Measurements from ENCODE around the gene SAV1.

SAV1 gene

DNA sequence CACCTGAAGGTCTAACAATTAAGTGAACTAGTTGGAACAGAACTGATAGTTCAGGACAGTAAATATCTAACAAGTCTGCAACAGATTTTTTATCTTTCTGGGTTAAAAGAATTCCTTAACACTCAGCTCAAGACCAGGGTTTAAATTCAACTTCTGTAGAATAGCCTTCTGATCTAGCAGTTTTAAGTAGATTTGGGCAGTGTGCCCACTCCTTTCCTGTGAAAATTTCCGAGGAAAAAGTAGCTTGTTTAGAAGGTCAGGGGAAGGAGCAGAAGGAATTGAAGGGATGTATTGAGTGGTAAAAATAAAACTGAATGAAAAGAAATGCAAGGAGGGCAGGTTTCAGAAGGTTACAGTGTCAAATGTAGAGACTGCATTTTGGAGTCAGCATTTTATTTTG, 62.3 kb downstream of the SAV1 start:
- no peak for DNase-seq

DNA sequence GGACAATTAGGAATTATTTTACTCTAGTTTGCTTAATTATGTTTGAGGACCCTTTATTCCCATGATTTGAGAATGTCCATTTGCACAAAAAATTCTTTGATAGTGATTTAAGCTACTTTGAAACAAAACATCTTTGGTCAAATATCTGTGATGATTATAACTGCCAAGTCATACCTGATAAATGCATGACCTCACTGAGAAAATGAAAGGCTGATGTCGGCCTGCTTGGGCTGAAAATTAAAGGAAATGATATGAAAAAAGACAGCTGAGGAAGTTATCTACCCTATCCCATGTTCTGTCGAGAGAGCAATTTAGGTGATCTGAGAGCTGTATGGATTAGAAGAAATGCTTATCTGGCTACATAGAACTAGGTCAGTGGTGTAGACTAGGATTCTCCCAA, 64.5 kb downstream of the SAV1 start:
- peak; percentile 12 for DNase-seq

- no peak for DNase-seq
Observed at GRCh38 chr14:50602035-50602434, 66.1 kb downstream of the SAV1 start.

- DNase-seq, result no peak
Observed at GRCh38 chr14:50601394-50601793, 66.7 kb downstream of the SAV1 start.

- no peak for DNase-seq
Observed at GRCh38 chr14:50600849-50601248, 67.3 kb downstream of the SAV1 start.

DNA sequence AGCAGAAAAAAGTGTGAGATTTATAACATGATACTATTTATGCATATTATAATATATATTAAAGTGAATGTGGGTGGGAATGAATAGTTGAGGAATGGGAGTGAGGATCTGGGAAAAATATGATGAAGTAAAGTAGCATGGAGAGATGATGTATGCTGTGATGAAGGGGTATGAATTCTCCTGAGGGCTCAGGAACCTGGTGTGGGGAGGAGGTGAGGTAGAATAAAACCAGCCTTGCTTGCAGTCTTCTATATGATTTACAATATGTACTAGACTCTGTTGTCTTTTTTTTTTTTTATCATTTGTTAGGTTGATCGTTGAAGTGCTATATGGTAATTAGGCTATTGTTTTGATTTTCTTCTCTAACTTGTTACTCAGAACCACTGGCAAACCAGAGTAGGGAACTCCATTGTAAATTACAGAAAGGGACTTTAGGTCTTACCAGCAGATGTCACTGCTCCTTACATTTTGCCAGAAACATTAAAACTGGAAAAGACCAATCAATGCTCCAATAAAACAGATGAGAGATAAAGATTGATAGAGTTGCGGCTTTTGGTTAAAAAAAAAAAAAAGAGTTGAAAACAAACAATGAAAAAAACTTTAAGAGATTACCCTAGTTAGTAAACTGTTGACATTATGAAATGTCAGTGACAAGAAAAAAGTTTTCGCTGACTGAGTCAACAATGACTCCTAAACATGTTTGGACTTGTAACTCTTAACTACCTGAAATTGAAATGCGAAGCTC, 68.2 kb downstream of the SAV1 start:
- DNase-seq, result peak; percentile 57

GRCh38 chr14:50598765-50599164, 69.3 kb downstream of the SAV1 start:
- DNase-seq, result no peak

DNA sequence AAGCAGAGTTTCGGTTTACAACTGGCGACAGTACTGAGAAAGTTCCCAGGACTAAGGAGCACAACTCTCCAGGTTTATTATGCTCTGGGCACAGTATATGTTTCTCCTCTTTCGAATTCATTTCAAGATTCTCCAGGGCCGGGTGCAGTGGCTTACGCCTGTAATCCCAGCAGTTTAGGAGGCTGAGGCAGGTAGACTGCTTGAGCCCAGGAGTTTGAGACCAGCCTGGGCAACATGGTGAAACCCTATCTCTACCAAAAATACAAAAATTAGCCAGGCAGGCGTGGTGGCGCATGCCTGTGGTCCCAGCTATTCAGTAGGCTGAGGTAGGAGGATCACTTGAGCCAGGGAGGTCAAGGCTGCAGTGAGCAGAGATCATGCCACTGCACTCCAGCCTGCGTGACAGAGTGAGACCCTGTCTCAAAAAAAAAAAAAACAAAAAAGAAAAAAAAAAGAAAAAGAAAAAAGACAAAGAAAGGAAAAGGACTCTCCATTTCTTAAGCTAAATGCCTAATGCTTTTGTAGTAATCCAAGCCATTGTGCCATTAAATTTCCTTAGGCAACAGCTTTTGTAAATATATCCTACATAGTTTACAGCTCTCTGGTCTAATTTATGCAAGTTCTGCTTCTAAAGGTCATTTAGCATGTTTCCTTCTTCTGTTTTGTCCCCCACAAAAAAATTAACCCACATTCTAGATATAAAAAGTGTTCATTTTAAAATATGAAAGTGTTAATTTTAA, 73.4 kb downstream of the SAV1 start:
- no peak for DNase-seq

DNA sequence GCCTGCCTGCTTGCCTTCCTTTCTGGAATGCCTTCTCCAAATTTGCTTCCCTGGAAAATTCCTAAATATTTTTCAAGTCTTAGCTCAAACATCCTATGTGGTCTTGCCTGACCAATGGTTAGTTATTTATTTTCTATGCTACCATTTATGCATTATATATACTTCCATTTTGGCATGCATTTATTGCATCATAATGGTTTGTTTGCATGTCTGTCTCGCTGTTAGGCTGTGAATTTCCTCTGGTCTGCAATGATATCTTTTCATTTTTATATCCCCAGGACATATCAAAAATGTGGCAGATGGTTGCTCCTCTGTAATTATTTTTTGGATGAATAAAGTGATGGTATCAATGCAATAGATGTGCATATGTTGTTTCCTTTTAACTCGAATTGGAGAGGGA, 77.6 kb downstream of the SAV1 start:
- no peak for DNase-seq

Measured in hematopoietic multipotent progenitor cell treated with erythropoietin and hydrocortisone succinate and interleukin-3 and kit ligand, for 4 days (in vitro differentiated cells).